Tibial artery (tissue), 4 donors: ENCODE results near the gene EPB41L5.

Experiments used
- DNase-seq, 2 donors: peaks; one replicate each; pipeline ENCODE4 v3.0.0-alpha.2; 2019
- H3K27ac ChIP-seq, 2 donors: fragments of 200-600 bp; sonication (generic) in 1 of 2; 1 replicate in 1 of 2; 2 replicates in 1 of 2; pipeline ENCODE4 v1.5.1; 2018 to 2019; ENCODE audit warnings: mild to moderate bottlenecking in 1 of 2
- H3K27me3 ChIP-seq, 2 donors: fragments of 200-600 bp; sonication (generic) in 1 of 2; one replicate each; pipeline versions ENCODE4 v1.5.1 to v1.6.0; 2016 to 2019
- H3K36me3 ChIP-seq, 3 donors: fragments of 200-600 bp; sonication (generic) in 2 of 3; one replicate each; pipeline ENCODE4 v1.5.1; 2016 to 2019; ENCODE audit warnings: mild to moderate bottlenecking in 2 of 3
- H3K4me1 ChIP-seq, 4 donors: fragments of 200-600 bp; sonication (generic) in 2 of 4; 1 replicate in 3 of 4; 2 replicates in 1 of 4; pipeline ENCODE4 v1.5.1; 2016 to 2019
- H3K4me3 ChIP-seq, 2 donors: fragments of 200-600 bp; sonication (generic) in 1 of 2; 1 replicate in 1 of 2; 2 replicates in 1 of 2; pipeline ENCODE4 v1.5.1; 2018 to 2019; ENCODE audit warnings: mild to moderate bottlenecking in 2 of 2
- H3K9me3 ChIP-seq, 3 donors: fragments of 200-600 bp; sonication (generic) in 1 of 3; one replicate each; pipeline ENCODE4 v1.5.1; 2016 to 2019
- CTCF ChIP-seq, 2 experiments: fragments of 200-600 bp in 1 of 2; fragments of 450-650 bp in 1 of 2; IDR thresholded peaks; one replicate each; pipeline ENCODE4 v1.5.1; 2017 to 2019; ENCODE audit warnings: antibody characterized with exemption in 2 of 2, mild to moderate bottlenecking in 1 of 2, moderate library complexity in 1 of 2
- intact Hi-C: fragments of 100-400 bp; cut with DNase I; formaldehyde crosslinking; loops from one replicate; pipeline ENCODE4 v1.15.0; 2023; ENCODE audit warnings: low total_unique reads

Gene EPB41L5

GRCh38 chr2:120218181-120218580, 205.3 kb downstream of the EPB41L5 start:
- peaks cover 10 to 20% (median 18%) of the 10 kb centered on the region in 3 donors for H3K36me3 ChIP-seq
- TF ChIP-seq CTCF (IDR thresholded peaks at IDR 0.05) = no peak
- no peaks in the 10 kb centered on the region for H3K9me3 ChIP-seq
- intact Hi-C loops = no loop called here
- no peak for DNase-seq
- H3K27me3 ChIP-seq = no peaks in the 10 kb centered on the region
- H3K27ac ChIP-seq = no peak overlapping the region
- peaks cover 0 to 19% (median 8%) of the 10 kb centered on the region in 4 donors for H3K4me1 ChIP-seq
- no peak overlapping the region for H3K4me3 ChIP-seq

GRCh38 chr2:120219291-120219690, 206.4 kb downstream of the EPB41L5 start:
- Histone ChIP-seq H3K9me3 (no peaks in the 10 kb centered on the region), H3K4me3 (no peak overlapping the region), H3K4me1 (peaks cover 0 to 27% (median 15%) of the 10 kb centered on the region in 4 donors), H3K27ac (no peak overlapping the region), H3K27me3 (no peaks in the 10 kb centered on the region), H3K36me3 (peaks cover 10 to 20% (median 18%) of the 10 kb centered on the region in 3 donors)
- no peak for TF ChIP-seq CTCF (IDR thresholded peaks at IDR 0.05)
- intact Hi-C loops = no loop called here
- DNase-seq = no peak

- intact Hi-C loops = loop anchor here (10.0 kb wide), 1 partner anchor 95 kb away; no protein-coding TSS in a partner anchor
- H3K4me1 ChIP-seq = peaks cover 0 to 29% (median 16%) of the 10 kb centered on the region in 4 donors
- H3K9me3 ChIP-seq = no peaks in the 10 kb centered on the region
- no peak overlapping the region for H3K4me3 ChIP-seq
- TF ChIP-seq CTCF (IDR thresholded peaks at IDR 0.05) = no peak
- no peaks in the 10 kb centered on the region for H3K27me3 ChIP-seq
- DNase-seq = no peak
- no peak overlapping the region for H3K27ac ChIP-seq
- H3K36me3 ChIP-seq = peaks cover 10 to 20% (median 18%) of the 10 kb centered on the region in 3 donors
Measured at GRCh38 chr2:120219766-120220165, 206.9 kb downstream of the EPB41L5 start.

- DNase-seq = no peak
- H3K27ac ChIP-seq = no peak overlapping the region
- TF ChIP-seq CTCF (IDR thresholded peaks at IDR 0.05) = no peak
- peaks cover 10 to 20% (median 18%) of the 10 kb centered on the region in 3 donors for H3K36me3 ChIP-seq
- H3K4me1 ChIP-seq = peaks cover 0 to 29% (median 16%) of the 10 kb centered on the region in 4 donors
- H3K27me3 ChIP-seq = no peaks in the 10 kb centered on the region
- no peak overlapping the region for H3K4me3 ChIP-seq
- H3K9me3 ChIP-seq = no peaks in the 10 kb centered on the region
- intact Hi-C loops = loop anchor here (10.0 kb wide), 1 partner anchor 94 kb away; no protein-coding TSS in a partner anchor
Measured at GRCh38 chr2:120220756-120221155, 207.9 kb downstream of the EPB41L5 start.

GRCh38 chr2:120221616-120222015, 208.7 kb downstream of the EPB41L5 start:
- Histone ChIP-seq H3K4me1 (peaks cover 0 to 29% (median 16%) of the 10 kb centered on the region in 4 donors), H3K27me3 (no peaks in the 10 kb centered on the region), H3K4me3 (no peak overlapping the region), H3K9me3 (no peaks in the 10 kb centered on the region), H3K27ac (no peak overlapping the region), H3K36me3 (peaks cover 10 to 20% (median 18%) of the 10 kb centered on the region in 3 donors)
- TF ChIP-seq CTCF (IDR thresholded peaks at IDR 0.05) = no peak
- intact Hi-C loops = loop anchor here (10.0 kb wide), 1 partner anchor 93 kb away; no protein-coding TSS in a partner anchor
- DNase-seq = no peak
